H9 (cell line): ENCODE measurements around the gene XDH. TPM values are rescaled to one million over a fixed set of nuclear protein-coding genes. Genes with fewer than 3 reads are reported as not detected.

Experiments used
- DNase-seq: peaks from one replicate; pipeline ENCODE4 v3.0.0-alpha.2; 2017
- H2AFZ ChIP-seq: one replicate; pipeline ENCODE4 v1.6.1; 2013; ENCODE audit warnings: mild to moderate bottlenecking, low read length, control low read depth, moderate library complexity
- H2AK5ac ChIP-seq: 2 replicates; pipeline ENCODE4 v1.6.1; 2013; ENCODE audit warnings: low read length, control low read depth, mixed read lengths; ENCODE audit not compliant: insufficient read length
- H2BK120ac ChIP-seq: one replicate; pipeline ENCODE4 v1.6.1; 2013; ENCODE audit warnings: low read depth, mild to moderate bottlenecking, low read length, control low read depth, inconsistent platforms; ENCODE audit not compliant: poor library complexity, severe bottlenecking
- H2BK12ac ChIP-seq: 2 replicates; pipeline ENCODE4 v1.6.1; 2013; ENCODE audit warnings: low read length, control low read depth, mixed read lengths, low read depth; ENCODE audit not compliant: insufficient read length
- H2BK15ac ChIP-seq: 2 replicates; pipeline ENCODE4 v1.6.1; 2013; ENCODE audit warnings: low read depth, low read length, control low read depth
- H2BK20ac ChIP-seq: one replicate; pipeline ENCODE4 v1.6.1; 2013; ENCODE audit warnings: low read depth, mild to moderate bottlenecking, low read length, control low read depth, inconsistent platforms; ENCODE audit not compliant: poor library complexity, severe bottlenecking
- H2BK5ac ChIP-seq: 2 replicates; pipeline ENCODE4 v1.6.1; 2013; ENCODE audit warnings: low read length, control low read depth, mixed read lengths; ENCODE audit not compliant: insufficient read length
- H3K14ac ChIP-seq: 2 replicates; pipeline ENCODE4 v1.6.1; 2013; ENCODE audit warnings: low read length, control low read depth; ENCODE audit not compliant: insufficient read depth
- H3K18ac ChIP-seq: 2 replicates; pipeline ENCODE4 v1.6.1; 2013; ENCODE audit warnings: low read depth, mild to moderate bottlenecking, mixed read lengths, low read length, control low read depth; ENCODE audit not compliant: insufficient read length
- H3K23ac ChIP-seq: 2 replicates; pipeline ENCODE4 v1.6.1; 2013; ENCODE audit warnings: low read length, control low read depth, mixed read lengths, low read depth; ENCODE audit not compliant: insufficient read length
- H3K23me2 ChIP-seq: 2 replicates; pipeline ENCODE4 v1.6.1; 2013; ENCODE audit warnings: low read depth, mild to moderate bottlenecking, mixed read lengths, low read length, control low read depth; ENCODE audit not compliant: insufficient read length, poor library complexity, severe bottlenecking
- H3K27ac ChIP-seq: 2 replicates; pipeline ENCODE4 v1.5.1; 2013; ENCODE audit warnings: low read length, control low read depth, mixed read lengths, low read depth; ENCODE audit not compliant: insufficient read length
- H3K27me3 ChIP-seq: 2 replicates; pipeline ENCODE4 v1.6.1; 2013; ENCODE audit warnings: low read length, control low read depth, inconsistent platforms; ENCODE audit not compliant: insufficient read depth
- H3K4ac ChIP-seq: 2 replicates; pipeline ENCODE4 v1.6.1; 2013; ENCODE audit warnings: low read depth, mild to moderate bottlenecking, control low read depth, inconsistent platforms, low read length, moderate library complexity
- H3K4me1 ChIP-seq: 2 replicates; pipeline ENCODE4 v1.6.1; 2013; ENCODE audit warnings: low read length, control low read depth, inconsistent platforms; ENCODE audit not compliant: insufficient read depth
- H3K4me2 ChIP-seq: 2 replicates; pipeline ENCODE4 v1.6.1; 2013; ENCODE audit warnings: low read length, control low read depth, mixed read lengths; ENCODE audit not compliant: insufficient read length, insufficient read depth
- H3K56ac ChIP-seq: 2 replicates; pipeline ENCODE4 v1.6.1; 2013; ENCODE audit warnings: low read depth, mild to moderate bottlenecking, mixed read lengths, low read length, control low read depth; ENCODE audit not compliant: insufficient read length
- H3K79me1 ChIP-seq: 2 replicates; pipeline ENCODE4 v1.6.1; 2013; ENCODE audit warnings: low read depth, mild to moderate bottlenecking, moderate library complexity, low read length, control low read depth, inconsistent platforms; ENCODE audit not compliant: insufficient read depth, poor library complexity, severe bottlenecking
- H3K79me2 ChIP-seq: 2 replicates; pipeline ENCODE4 v1.6.1; 2013; ENCODE audit warnings: low read length, control low read depth, inconsistent platforms; ENCODE audit not compliant: insufficient read depth
- H3K9ac ChIP-seq: 2 replicates; pipeline ENCODE4 v1.6.1; 2013; ENCODE audit warnings: low read length, control low read depth, mixed read lengths; ENCODE audit not compliant: insufficient read length; ENCODE audit errors: extremely low read depth
- H3K9me3 ChIP-seq: one replicate; pipeline ENCODE4 v1.6.1; 2013; ENCODE audit warnings: low read depth, low read length, inconsistent platforms; ENCODE audit not compliant: control insufficient read depth
- H3T11ph ChIP-seq: one replicate; pipeline ENCODE4 v1.6.1; 2013; ENCODE audit warnings: mild to moderate bottlenecking, low read length, control low read depth, inconsistent platforms
- H4K20me1 ChIP-seq: one replicate; pipeline ENCODE4 v1.6.1; 2013; ENCODE audit not compliant: control insufficient read depth, insufficient read length, insufficient read depth
- H4K5ac ChIP-seq: 2 replicates; pipeline ENCODE4 v1.6.1; 2013; ENCODE audit warnings: low read depth, mild to moderate bottlenecking, mixed read lengths, low read length, control low read depth; ENCODE audit not compliant: insufficient read length
- H4K8ac ChIP-seq: replicated peaks from 2 replicates; pipeline ENCODE4 v1.6.1; 2013; ENCODE audit warnings: low read length, control low read depth, mixed read lengths, low read depth; ENCODE audit not compliant: insufficient read length
- H4K91ac ChIP-seq: 2 replicates; pipeline ENCODE4 v1.6.1; 2013; ENCODE audit warnings: low read depth, mild to moderate bottlenecking, moderate library complexity, mixed read lengths, low read length, control low read depth; ENCODE audit not compliant: insufficient read length
- H3K27ac Mint-ChIP-seq, 3 experiments: 2 replicates in 2 of 3; 3 replicates in 1 of 3; pipeline ENCODE4 v1.8.0; 2020 to 2021; ENCODE audit warnings: mixed read lengths in 3 of 3, mild to moderate bottlenecking in 1 of 3, moderate library complexity in 1 of 3
- H3K27me3 Mint-ChIP-seq: 2 replicates; pipeline ENCODE4 v1.8.0; 2021; ENCODE audit warnings: low read depth, mild to moderate bottlenecking, moderate library complexity, mixed read lengths
- H3K36me3 Mint-ChIP-seq, 3 experiments: 2 replicates in 2 of 3; 3 replicates in 1 of 3; pipeline ENCODE4 v1.8.0; 2020 to 2021; ENCODE audit warnings: low read depth in 3 of 3, mixed read lengths in 3 of 3; ENCODE audit not compliant: insufficient read depth in 1 of 3
- H3K4me1 Mint-ChIP-seq, 2 experiments: 2 replicates each; pipeline ENCODE4 v1.8.0; 2020; ENCODE audit warnings: mixed read lengths in 2 of 2
- H3K4me3 Mint-ChIP-seq, 2 experiments: 2 replicates in 1 of 2; 3 replicates in 1 of 2; pipeline ENCODE4 v1.8.0; 2020 to 2021; ENCODE audit warnings: mild to moderate bottlenecking in 2 of 2, mixed read lengths in 2 of 2, moderate library complexity in 1 of 2
- H3K9me3 Mint-ChIP-seq, 2 experiments: 2 replicates in 1 of 2; 3 replicates in 1 of 2; pipeline ENCODE4 v1.8.0; 2020; ENCODE audit warnings: mild to moderate bottlenecking in 2 of 2, mixed read lengths in 2 of 2, moderate library complexity in 1 of 2
- WGBS: extraction: QIAGEN DNeasy Blood & Tissue Kit; methylation state at CpG from one replicate; pipeline ENCODE4 v1.1.7; 2013; ENCODE audit warnings: missing lambda C conversion rate, low lambda C conversion rate, mixed read lengths; ENCODE audit not compliant: insufficient read length; ENCODE audit errors: extremely low coverage; 5-methylcytosine and 5-hydroxymethylcytosine counted together
- total RNA-seq: library from RNA; stranded (reverse); gene quantifications from 2 replicates; pipeline ENCODE4 v1.2.1, GENCODE V29; 2021
- TF ChIP-seq, protein P1 (sequence below): fragments of 200-600 bp; sonication (generic); conservative IDR thresholded peaks from 3 replicates; pipeline ENCODE4 v1.8.0; 2021; ENCODE audit warnings: antibody characterized with exemption, mild to moderate bottlenecking

Gene XDH
- total RNA-seq, 1 experiment from 2014 or later = 1.4 TPM

- no peak overlapping the region for H2AK5ac ChIP-seq
- H3K9me3 Mint-ChIP-seq = no peaks in the 10 kb centered on the region
- no peak overlapping the region for H2BK5ac ChIP-seq
- no peaks in the 10 kb centered on the region; the same call in 1 of the 2 replicates for H3K27me3 Mint-ChIP-seq
- H2BK120ac ChIP-seq = no peak overlapping the region
- H3K4me1 Mint-ChIP-seq = peaks cover 10 to 13% of the 10 kb centered on the region in 2 experiments
- no peaks in the 10 kb centered on the region for H3K27me3 ChIP-seq
- no peaks in the 10 kb centered on the region for H3K23me2 ChIP-seq
- H4K8ac ChIP-seq = no peak overlapping the region
- TF ChIP-seq, protein P1, sequence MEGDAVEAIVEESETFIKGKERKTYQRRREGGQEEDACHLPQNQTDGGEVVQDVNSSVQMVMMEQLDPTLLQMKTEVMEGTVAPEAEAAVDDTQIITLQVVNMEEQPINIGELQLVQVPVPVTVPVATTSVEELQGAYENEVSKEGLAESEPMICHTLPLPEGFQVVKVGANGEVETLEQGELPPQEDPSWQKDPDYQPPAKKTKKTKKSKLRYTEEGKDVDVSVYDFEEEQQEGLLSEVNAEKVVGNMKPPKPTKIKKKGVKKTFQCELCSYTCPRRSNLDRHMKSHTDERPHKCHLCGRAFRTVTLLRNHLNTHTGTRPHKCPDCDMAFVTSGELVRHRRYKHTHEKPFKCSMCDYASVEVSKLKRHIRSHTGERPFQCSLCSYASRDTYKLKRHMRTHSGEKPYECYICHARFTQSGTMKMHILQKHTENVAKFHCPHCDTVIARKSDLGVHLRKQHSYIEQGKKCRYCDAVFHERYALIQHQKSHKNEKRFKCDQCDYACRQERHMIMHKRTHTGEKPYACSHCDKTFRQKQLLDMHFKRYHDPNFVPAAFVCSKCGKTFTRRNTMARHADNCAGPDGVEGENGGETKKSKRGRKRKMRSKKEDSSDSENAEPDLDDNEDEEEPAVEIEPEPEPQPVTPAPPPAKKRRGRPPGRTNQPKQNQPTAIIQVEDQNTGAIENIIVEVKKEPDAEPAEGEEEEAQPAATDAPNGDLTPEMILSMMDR = no peak
- H3K27ac Mint-ChIP-seq = no peak overlapping the region
- no peak overlapping the region for H3K23ac ChIP-seq
- no peak overlapping the region for H4K5ac ChIP-seq
- no peak overlapping the region for H3K14ac ChIP-seq
- no peak overlapping the region for H2AFZ ChIP-seq
- no peak overlapping the region for H3K4me3 Mint-ChIP-seq
- no peak overlapping the region for H3K4me2 ChIP-seq
- H3K9me3 ChIP-seq = no peaks in the 10 kb centered on the region
- H2BK12ac ChIP-seq = no peak overlapping the region
- H3K79me2 ChIP-seq = no peaks in the 10 kb centered on the region
- H3K4ac ChIP-seq = no peak overlapping the region
- H3K79me1 ChIP-seq = no peaks in the 10 kb centered on the region
- no peak overlapping the region for H3K56ac ChIP-seq
- H3K27ac ChIP-seq = no peak overlapping the region
- DNase-seq = no peak
- H2BK15ac ChIP-seq = no peak overlapping the region
- no peak overlapping the region for H2BK20ac ChIP-seq
- peaks cover 4% of the 10 kb centered on the region; the same call in 1 of the 2 replicates for H3K4me1 ChIP-seq
- no peaks in the 10 kb centered on the region for H4K20me1 ChIP-seq
- WGBS = no CpG with 5 or more reads among the region's 3 CpGs
- H3K9ac ChIP-seq = no peak overlapping the region
- H3K18ac ChIP-seq = no peak overlapping the region
- no peak overlapping the region for H4K91ac ChIP-seq
- peaks cover 0 to 7% (median 2%) of the 10 kb centered on the region in 3 experiments; a peak in 3 of 7 replicates for H3K36me3 Mint-ChIP-seq
- H3T11ph ChIP-seq = no peak overlapping the region
Observed at GRCh38 chr2:31337197-31337596, 77.3 kb downstream of the XDH start.
